SK-N-SH treated with all-trans-retinoic acid at 6 μM for 48 hours (cell line): ENCODE data around the gene MORC1.

Experiments used
- CREB5 ChIP-seq: fragments of 250-450 bp; sonication (Bioruptor Pico); IDR thresholded peaks from 2 replicates; pipeline ENCODE4 v1.5.1; 2020; ENCODE audit warnings: low read depth, mild to moderate bottlenecking, moderate library complexity
- ESRRG ChIP-seq: fragments of 250-450 bp; sonication (Bioruptor Pico); IDR thresholded peaks from 2 replicates; pipeline ENCODE4 v1.6.1; 2021; ENCODE audit warnings: mild to moderate bottlenecking
- ZFP3 ChIP-seq: fragments of 250-450 bp; sonication (Bioruptor Pico); IDR thresholded peaks from 2 replicates; pipeline ENCODE4 v1.5.0; 2020; ENCODE audit warnings: mild to moderate bottlenecking, moderate library complexity

- TF ChIP-seq ESRRG (CRISPR knock-in tag) (no peak), CREB5 (CRISPR knock-in tag) (no peak), ZFP3 (CRISPR knock-in tag) (no peak)
Observed at GRCh38 chr3:109122690-109123089, 4.8 kb upstream of the MORC1 start.
